ENCODE data around the gene RNF208.
A peak's percentile ranks its signal among the peaks of the same experiment; 100 is the strongest.
"Not testable (repeated sequence)": the region's sequence is repeated elsewhere in the genome, so short reads cannot be mapped to it uniquely, and the experiment has no call there.

Gene RNF208

GRCh38 chr9:137240318-137240840, 18.3 kb upstream of the RNF208 start:
- DNase-seq (ENCODE audit: low read depth in 2 of 2) = peak; percentile 50 to 51

DNA sequence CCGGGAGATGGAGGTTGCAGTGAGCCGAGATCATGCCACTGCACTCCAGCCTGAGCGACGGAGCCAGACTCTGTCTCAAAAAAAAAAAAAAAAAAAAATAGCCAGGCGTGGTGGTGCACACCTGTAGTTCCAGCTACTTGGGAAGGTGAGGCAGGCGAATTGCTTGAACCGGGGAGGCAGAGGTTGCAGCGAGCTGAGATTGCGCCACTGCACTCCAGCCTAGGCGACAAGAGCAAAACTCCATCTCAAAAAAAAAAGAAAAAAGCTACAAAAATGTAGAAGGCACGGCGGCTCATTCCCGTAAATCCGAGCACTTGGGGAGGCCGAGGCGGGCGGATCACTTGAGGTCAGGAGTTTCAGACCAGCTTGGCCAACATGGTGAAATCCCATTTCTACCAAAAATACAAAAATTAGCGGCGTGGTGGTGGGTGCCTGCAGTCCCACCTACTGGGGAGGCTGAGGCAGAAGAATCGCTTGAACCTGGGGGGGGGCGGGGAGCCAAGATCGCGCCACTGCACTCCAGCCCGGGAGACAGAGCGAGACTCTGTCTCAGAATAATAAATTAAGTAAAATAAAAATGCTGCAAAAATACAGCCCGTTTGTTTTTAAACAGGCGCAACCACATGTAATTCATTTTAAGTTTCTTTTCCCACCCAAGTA, 17.6 kb upstream of the RNF208 start:
- not testable (repeated sequence) for DNase-seq (ENCODE audit: low read depth in 2 of 2)

GRCh38 chr9:137237759-137238726, 16.0 kb upstream of the RNF208 start:
- DNase-seq (ENCODE audit: low read depth in 2 of 2) = no peak

DNA sequence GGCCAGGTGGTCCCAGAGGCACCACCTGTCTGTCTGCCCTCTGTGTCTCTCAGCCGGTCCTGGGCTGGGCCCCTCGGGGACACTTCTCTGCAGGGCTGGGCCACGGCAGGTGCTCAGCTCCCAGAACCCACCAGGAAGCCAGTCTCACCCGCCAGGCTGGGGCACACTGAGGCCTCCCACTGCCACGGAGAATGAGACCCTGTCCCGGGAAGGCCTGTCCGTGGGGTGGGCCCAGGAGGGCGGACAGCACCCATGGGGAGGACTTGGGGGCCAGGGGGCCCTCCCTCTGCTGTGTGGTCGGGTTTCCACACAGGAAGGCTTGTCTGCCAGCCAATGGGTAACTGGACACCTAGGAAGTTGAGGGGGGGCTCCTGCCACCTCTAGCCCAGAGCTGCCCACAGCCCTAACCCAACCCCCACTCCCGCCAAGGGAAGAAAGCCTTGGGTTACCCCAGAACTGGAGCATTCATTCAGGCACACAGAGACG, 14.9 kb upstream of the RNF208 start:
- no peak for DNase-seq (ENCODE audit: low read depth in 2 of 2)

DNA sequence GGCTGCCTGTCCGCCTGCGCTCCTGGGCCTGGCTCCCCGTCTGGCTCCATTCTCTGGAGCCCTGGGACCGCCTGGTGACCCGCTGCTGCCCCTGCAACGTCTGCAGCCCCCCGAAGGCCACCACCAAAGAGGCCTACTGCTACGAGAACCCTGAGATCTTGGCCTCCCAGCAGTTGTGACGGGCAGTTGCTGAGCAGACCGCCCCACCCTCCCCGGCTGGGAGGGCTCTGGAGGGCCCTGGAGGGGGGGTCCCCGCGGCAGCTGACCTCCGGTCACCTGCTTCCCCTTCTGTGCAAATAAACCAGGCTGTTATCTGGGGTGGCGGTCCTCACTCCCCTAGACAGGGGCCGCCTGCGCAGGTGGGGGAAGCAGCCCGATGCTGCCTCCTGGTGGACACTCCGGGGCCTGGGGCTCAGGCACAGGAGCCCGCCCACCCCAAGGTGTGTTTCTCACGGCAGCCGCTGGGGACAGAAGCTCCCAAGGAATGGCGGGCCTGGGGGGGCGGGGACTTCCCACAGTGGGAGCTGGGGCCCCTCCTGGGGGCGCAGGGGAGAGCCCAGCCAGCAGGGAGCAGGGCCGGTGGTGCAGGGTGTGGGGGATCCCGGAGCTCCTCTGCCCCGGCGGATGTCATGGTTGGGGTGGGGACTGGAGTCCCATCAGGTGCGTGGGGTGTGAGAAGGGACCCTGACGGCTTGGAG, 14.3 kb upstream of the RNF208 start:
- DNase-seq (ENCODE audit: low read depth in 2 of 2) = peak; percentile 80 to 92

GRCh38 chr9:137235424-137236237, 13.6 kb upstream of the RNF208 start:
- no peak for DNase-seq (ENCODE audit: low read depth in 2 of 2)

- no peak for DNase-seq (ENCODE audit: low read depth in 2 of 2)
These were observed 12.9 kb upstream of the RNF208 start for GRCh38 chr9:137234758-137235423.

DNA sequence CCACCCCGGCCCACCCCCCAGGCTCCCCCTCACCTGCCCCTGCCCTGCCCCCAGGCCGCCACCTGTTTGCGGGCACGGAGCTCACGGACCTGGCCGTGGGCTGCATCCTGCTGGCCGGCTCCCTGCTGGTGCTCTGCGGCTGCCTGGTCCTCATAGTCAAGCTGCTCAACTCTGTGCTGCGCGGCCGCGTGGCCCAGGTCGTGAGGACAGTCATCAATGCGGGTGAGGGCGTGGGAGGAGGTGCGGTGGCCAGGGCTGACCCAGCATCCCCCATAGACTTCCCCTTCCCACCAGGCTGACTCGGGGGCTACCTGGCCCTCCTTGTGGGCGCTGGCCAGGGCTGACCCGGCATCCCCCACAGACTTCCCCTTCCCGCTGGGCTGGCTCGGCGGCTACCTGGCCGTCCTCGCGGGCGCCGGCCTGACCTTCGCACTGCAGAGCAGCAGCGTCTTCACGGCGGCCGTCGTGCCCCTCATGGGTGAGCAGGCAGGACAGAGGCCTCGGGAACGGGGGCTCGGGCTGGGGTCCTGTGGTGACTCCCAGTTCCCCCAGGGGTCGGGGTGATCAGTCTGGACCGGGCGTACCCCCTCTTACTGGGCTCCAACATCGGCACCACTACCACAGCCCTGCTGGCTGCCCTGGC, 12.1 kb upstream of the RNF208 start:
- no peak for DNase-seq (ENCODE audit: low read depth in 2 of 2)

GRCh38 chr9:137233143-137233980, 11.3 kb upstream of the RNF208 start:
- no peak for DNase-seq (ENCODE audit: low read depth in 2 of 2)

DNA sequence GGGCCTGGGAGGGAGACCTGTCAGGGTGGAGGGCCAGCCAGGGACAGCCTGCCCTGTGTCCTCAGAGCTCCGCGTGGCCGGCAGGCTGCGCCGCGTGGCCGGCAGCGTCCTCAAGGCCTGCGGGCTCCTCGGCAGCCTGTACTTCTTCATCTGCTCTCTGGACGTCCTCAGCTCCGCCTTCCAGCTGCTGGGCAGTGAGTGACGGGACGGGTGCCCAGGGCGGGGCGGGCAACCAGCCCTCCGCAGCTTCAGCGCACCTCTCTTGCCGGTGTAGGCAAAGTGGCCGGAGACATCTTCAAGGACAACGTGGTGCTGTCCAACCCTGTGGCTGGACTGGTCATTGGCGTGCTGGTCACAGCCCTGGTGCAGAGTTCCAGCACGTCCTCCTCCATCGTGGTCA, 10.5 kb upstream of the RNF208 start:
- DNase-seq (ENCODE audit: low read depth in 2 of 2) = no peak

- DNase-seq (ENCODE audit: low read depth in 2 of 2) = no peak
These were observed 10.1 kb upstream of the RNF208 start for GRCh38 chr9:137232101-137232500.

DNA sequence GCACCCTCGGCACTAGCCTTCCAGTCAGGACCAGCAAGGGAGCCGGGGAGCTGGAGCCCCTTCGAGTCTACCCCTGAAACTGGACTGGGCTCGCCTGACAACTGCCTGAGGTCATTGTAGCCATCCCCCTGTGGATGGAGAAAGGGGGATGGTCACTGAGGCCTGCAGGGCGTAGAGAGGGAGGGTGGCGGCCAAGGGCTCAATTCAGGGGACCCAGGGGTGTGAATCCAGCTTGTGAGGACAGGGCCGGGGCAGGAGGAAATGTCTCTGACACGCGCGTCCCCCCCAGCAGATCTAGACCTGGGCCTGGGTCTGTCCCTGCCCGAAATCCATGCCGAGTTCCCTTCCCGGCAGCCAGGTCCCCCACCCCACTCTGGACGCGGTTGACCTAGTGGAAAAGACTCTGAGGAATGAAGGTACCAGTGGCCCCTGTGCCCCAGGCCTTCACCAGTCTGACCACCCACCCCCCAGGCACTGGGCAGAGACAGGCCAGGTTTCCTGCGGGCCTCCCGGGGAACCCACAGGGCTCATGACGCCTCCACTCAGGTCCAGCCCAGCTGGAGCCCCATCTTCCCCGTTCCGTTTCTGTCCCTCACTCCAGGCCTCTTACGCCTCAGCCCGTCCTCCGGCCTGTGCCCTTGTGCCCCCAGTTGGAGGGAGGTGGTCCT, 9.5 kb upstream of the RNF208 start:
- DNase-seq (ENCODE audit: low read depth in 2 of 2) = no peak

- DNase-seq (ENCODE audit: low read depth in 2 of 2) = no peak
These were observed 8.8 kb upstream of the RNF208 start, which contains the start of gene SLC34A3 for GRCh38 chr9:137230705-137231371. Gene SLC34A3 (plus strand): TSS chr9:137230901. CDS start chr9:137231703, 802 bp downstream.

DNA sequence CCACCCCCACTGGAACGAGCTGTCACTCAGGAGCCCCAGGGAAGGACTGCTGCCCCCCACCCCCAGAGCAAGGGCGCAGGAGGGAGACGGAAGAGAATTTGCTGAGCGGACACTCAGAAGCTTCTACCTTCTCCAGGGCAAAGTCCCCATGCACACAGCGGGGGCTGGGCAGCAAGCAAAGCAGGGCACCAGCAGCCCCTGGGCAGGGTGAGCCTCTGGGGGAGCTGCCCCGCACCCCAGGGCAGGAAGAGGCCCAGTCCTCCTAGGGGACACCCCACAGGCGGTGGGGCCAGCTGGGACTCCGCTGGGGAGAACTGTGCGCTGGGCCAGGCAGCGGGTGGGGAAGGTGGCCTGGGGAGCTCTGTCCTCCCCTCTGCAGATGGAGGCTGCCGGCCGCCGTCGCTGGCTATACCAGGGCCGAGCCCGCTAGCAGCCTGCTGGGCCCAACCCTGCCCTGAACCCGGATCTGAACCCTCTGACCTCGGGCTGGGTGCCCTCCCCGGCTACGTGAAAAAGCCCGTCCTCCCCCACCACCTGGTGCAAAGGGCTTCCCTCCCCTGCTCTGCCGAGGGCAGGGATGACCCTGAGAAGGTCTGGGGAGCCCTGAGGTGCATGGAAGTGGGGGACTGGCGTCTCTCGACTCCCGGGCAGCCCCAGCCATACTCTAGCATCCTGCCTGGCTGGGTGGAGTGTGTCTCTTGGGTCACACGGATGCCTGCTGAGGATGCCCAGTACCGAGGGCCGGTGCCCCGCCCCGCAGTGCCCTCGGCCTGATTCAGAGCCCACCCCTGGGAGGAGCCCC, 8.1 kb upstream of the RNF208 start:
- no peak for DNase-seq (ENCODE audit: low read depth in 2 of 2)

GRCh38 chr9:137228968-137229896, 7.2 kb upstream of the RNF208 start:
- no peak for DNase-seq (ENCODE audit: low read depth in 2 of 2)

DNA sequence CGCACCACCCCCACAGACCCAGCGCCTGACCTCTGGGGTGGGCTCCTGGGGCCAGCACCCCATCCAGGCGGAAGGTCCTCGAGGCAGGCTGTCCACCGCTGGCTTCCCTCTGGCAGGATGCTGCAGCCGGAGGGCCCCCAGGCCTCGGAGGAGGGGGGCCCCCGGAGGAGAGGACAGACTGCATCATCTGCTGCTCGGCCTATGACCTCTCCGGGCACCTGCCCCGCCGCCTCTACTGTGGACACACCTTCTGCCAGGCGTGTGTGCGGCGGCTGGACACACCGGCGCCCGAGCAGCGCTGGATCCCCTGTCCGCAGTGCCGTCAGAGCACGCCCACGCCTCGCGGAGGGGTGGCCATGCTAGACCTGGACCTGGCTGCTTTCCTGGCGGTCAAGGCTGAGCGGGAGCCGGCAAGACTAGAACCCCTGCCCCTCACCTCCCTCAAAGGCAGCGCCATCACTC, 6.5 kb upstream of the RNF208 start:
- DNase-seq (ENCODE audit: low read depth in 2 of 2) = no peak
